Esophagus muscularis mucosa (tissue), 4 donors: ENCODE measurements around the gene BSN. TPM values are rescaled to one million over a fixed set of nuclear protein-coding genes. Genes with fewer than 3 reads are reported as not detected.

Source experiments
- DNase-seq: peaks from one replicate; pipeline ENCODE4 v3.0.0-alpha.2; 2017; ENCODE audit errors: extremely low spot score
- H3K27ac ChIP-seq, 4 donors: fragments of 200-600 bp; sonication (generic); replicated peaks in 1 of 4; 1 replicate in 3 of 4; 2 replicates in 1 of 4; pipeline ENCODE4 v1.5.1; 2016 to 2019; ENCODE audit warnings: mild to moderate bottlenecking in 1 of 4
- H3K27me3 ChIP-seq, 4 donors: fragments of 200-600 bp; sonication (generic); one replicate each; pipeline versions ENCODE4 v1.5.1 to v1.6.0; 2016 to 2019
- H3K36me3 ChIP-seq, 4 donors: fragments of 200-600 bp; sonication (generic); one replicate each; pipeline ENCODE4 v1.5.1; 2016 to 2019
- H3K4me1 ChIP-seq, 4 donors: fragments of 200-600 bp; sonication (generic); one replicate each; pipeline ENCODE4 v1.5.1; 2016 to 2019
- H3K4me3 ChIP-seq, 4 donors: fragments of 200-600 bp; sonication (generic); 1 replicate in 2 of 4; 2 replicates in 2 of 4; pipeline ENCODE4 v1.5.1; 2016 to 2019; ENCODE audit warnings: mild to moderate bottlenecking in 4 of 4, moderate library complexity in 1 of 4
- H3K9me3 ChIP-seq, 4 donors: fragments of 200-600 bp; sonication (generic); 1 replicate in 3 of 4; 2 replicates in 1 of 4; pipeline ENCODE4 v1.5.1; 2016 to 2019
- EP300 ChIP-seq: sonication (generic); formaldehyde crosslinking; IDR thresholded peaks from one replicate; pipeline ENCODE4 v1.6.1; 2017; ENCODE audit warnings: antibody characterized with exemption
- POLR2A ChIP-seq: fragments of 450-650 bp; IDR thresholded peaks from one replicate; pipeline ENCODE4 v1.6.1; 2017; ENCODE audit warnings: antibody characterized with exemption, moderate library complexity, mild to moderate bottlenecking, low read depth
- POLR2AphosphoS5 ChIP-seq, 2 donors: sonication (generic); formaldehyde crosslinking; IDR thresholded peaks; one replicate each; pipeline ENCODE4 v1.6.1; 2017; ENCODE audit warnings: antibody characterized with exemption in 2 of 2
- WGBS: methylation state at CpG from one replicate; pipeline ENCODE4 v1.1.5; 2018; 5-methylcytosine and 5-hydroxymethylcytosine counted together
- intact Hi-C: fragments of 100-400 bp; cut with DNase I; formaldehyde crosslinking; loops from one replicate; pipeline ENCODE4 v1.15.1; 2023
- total RNA-seq, 4 donors: library from RNA; depleted of rRNA; stranded (reverse); fragments of >200 nt; gene quantifications; one replicate each; pipeline versions ENCODE4 v1.1.0 to v1.2.1, GENCODE V29; 2016
- TF ChIP-seq, protein P1 (sequence below), 3 experiments: fragments of 200-600 bp in 2 of 3; fragments of 450-650 bp in 1 of 3; sonication (generic) in 2 of 3; IDR thresholded peaks; one replicate each; pipeline ENCODE4 v1.5.1; 2017 to 2019; ENCODE audit warnings: antibody characterized with exemption in 3 of 3, mild to moderate bottlenecking in 2 of 3, moderate library complexity in 1 of 3

The BSN gene
- total RNA-seq, 4 donors from 2014 or later: 0.42 to 1.7 (median 0.78) TPM

DNA sequence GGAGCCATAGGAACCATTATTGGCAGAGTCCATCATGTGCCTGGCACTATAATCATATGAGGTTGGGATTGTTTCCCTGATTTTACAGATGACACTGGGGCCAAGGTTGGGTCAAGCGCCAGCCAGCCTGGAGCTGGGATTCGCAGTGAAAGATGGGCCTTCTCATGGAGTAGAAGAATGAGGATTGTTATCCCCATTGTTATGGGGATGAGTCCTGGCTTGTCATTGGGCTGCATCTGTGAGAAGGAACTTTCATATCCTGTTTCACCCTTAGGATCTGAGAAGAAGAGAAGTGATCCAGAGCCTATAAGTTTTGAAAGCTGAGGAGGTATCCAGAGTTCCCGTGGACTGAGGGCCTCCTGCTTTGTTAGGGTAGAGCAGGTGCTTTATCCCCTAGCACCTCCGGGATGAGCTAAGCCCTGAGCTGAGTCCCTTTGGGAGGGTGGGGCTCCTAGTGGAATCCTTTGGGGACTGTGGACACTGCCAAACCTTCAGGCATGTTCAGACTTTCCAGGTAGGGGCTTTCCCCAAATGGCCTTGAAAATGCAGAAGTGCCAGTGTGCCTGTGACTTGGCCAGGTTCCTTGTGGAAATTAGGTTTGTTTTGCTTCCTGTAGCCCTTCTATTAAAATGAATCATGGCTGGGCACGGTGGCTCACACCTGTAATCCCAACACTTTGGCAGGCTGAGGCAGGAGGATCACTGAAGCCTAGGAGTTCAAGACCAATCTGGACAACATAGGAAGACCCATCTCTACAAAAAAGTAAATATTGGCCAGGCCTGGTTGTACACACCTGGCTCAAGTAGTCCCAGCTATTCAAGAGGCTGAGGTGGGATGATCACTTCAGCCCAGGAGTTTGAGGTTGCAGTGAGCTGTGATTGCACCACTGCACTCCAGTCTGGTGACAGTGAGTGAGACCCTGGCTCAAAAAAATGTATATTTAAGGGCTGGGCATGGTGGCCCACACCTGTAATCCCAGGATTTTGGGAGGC, 30.2 kb upstream of the BSN start:
- peaks cover 0 to 29% (median 17%) of the 10 kb centered on the region in 4 donors for H3K36me3 ChIP-seq
- DNase-seq: no peak
- no peak overlapping the region for H3K4me3 ChIP-seq
- no peaks in the 10 kb centered on the region for H3K27me3 ChIP-seq
- no peaks in the 10 kb centered on the region for H3K9me3 ChIP-seq
- H3K4me1 ChIP-seq: peaks cover 9 to 17% (median 14%) of the 10 kb centered on the region in 4 donors
- WGBS: 83% methylated on average over 5 of the region's 5 CpGs
- intact Hi-C loops: no loop called here
- TF ChIP-seq EP300 (no peak), POLR2AphosphoS5 (IDR thresholded peaks at IDR 0.05) (no peak), POLR2A (no peak)
- TF ChIP-seq, protein P1, sequence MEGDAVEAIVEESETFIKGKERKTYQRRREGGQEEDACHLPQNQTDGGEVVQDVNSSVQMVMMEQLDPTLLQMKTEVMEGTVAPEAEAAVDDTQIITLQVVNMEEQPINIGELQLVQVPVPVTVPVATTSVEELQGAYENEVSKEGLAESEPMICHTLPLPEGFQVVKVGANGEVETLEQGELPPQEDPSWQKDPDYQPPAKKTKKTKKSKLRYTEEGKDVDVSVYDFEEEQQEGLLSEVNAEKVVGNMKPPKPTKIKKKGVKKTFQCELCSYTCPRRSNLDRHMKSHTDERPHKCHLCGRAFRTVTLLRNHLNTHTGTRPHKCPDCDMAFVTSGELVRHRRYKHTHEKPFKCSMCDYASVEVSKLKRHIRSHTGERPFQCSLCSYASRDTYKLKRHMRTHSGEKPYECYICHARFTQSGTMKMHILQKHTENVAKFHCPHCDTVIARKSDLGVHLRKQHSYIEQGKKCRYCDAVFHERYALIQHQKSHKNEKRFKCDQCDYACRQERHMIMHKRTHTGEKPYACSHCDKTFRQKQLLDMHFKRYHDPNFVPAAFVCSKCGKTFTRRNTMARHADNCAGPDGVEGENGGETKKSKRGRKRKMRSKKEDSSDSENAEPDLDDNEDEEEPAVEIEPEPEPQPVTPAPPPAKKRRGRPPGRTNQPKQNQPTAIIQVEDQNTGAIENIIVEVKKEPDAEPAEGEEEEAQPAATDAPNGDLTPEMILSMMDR (IDR thresholded peaks at IDR 0.05): no peak
- H3K27ac ChIP-seq: no peak overlapping the region

- TF ChIP-seq POLR2A (no peak), POLR2AphosphoS5 (IDR thresholded peaks at IDR 0.05) (no peak), EP300 (no peak)
- TF ChIP-seq, protein P1 (IDR thresholded peaks at IDR 0.05): no peak
- H3K4me3 ChIP-seq: no peak overlapping the region
- intact Hi-C loops: no loop called here
- peaks cover 26 to 46% (median 43%) of the 10 kb centered on the region in 4 donors for H3K36me3 ChIP-seq
- no peaks in the 10 kb centered on the region for H3K9me3 ChIP-seq
- no peak for DNase-seq
- H3K4me1 ChIP-seq: peaks cover 2 to 11% (median 6%) of the 10 kb centered on the region in 4 donors
- no peaks in the 10 kb centered on the region for H3K27me3 ChIP-seq
- no peak overlapping the region for H3K27ac ChIP-seq
Measured at GRCh38 chr3:49529567-49529966, 24.7 kb upstream of the BSN start.

DNA sequence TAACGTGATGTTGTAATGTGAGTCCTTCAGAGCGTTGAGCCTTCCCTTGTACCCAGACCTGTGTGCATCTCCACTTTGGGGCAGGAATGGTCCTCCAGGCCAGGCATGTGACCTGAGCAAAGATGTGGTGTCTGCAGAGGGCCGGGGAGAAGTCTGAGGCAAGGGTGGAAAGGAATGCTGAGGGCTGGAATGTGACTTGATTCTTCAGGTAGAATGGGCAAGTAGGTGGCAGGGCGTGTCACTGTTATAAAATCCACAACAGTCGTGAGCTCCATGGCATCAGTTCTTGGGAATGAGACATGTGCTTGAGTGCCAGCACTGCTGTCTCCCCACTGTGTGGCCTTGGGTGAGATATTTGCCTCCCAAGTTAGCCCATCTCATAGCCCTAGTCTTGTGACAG, 24.0 kb upstream of the BSN start:
- 87% methylated on average over 5 of the region's 5 CpGs for WGBS
- H3K9me3 ChIP-seq: no peaks in the 10 kb centered on the region
- peaks cover 6 to 18% (median 13%) of the 10 kb centered on the region in 4 donors for H3K4me1 ChIP-seq
- H3K27me3 ChIP-seq: no peaks in the 10 kb centered on the region
- TF ChIP-seq POLR2A (no peak), EP300 (no peak), POLR2AphosphoS5 (IDR thresholded peaks at IDR 0.05) (no peak)
- TF ChIP-seq, protein P1 (IDR thresholded peaks at IDR 0.05): no peak
- no peak for DNase-seq
- intact Hi-C loops: no loop called here
- no peak overlapping the region for H3K27ac ChIP-seq
- peaks cover 26 to 40% (median 37%) of the 10 kb centered on the region in 4 donors for H3K36me3 ChIP-seq
- H3K4me3 ChIP-seq: no peak overlapping the region

GRCh38 chr3:49530701-49531100, 23.6 kb upstream of the BSN start:
- Histone ChIP-seq H3K36me3 (peaks cover 26 to 38% (median 36%) of the 10 kb centered on the region in 4 donors), H3K4me1 (peaks cover 6 to 23% (median 16%) of the 10 kb centered on the region in 4 donors), H3K9me3 (no peaks in the 10 kb centered on the region), H3K4me3 (no peak overlapping the region), H3K27ac (no peak overlapping the region), H3K27me3 (no peaks in the 10 kb centered on the region)
- DNase-seq: no peak
- WGBS: 92% methylated on average over 8 of the region's 8 CpGs
- intact Hi-C loops: no loop called here
- TF ChIP-seq, protein P1 (IDR thresholded peaks at IDR 0.05): no peak
- TF ChIP-seq EP300 (no peak), POLR2AphosphoS5 (IDR thresholded peaks at IDR 0.05) (no peak), POLR2A (no peak)
